ENCODE measurements around the gene RCN1. TPM values are rescaled to one million over a fixed set of nuclear protein-coding genes. Genes with fewer than 3 reads are reported as not detected.

RCN1 gene
- total RNA-seq (2014; rRNA removed; shearing (Covaris generic); ENCODE audit: low replicate concordance), result 16.1 and 17.7 TPM in 2 replicates

- peak within 1 kb of the TSS; percentile 81 for H3K4me3 ChIP-seq (ENCODE audit: low read length)
- H3K4me2 ChIP-seq (ENCODE audit: low read depth, low read length, poor library complexity, severe bottlenecking), result peak within 1 kb of the TSS; percentile 93
- H3K9ac ChIP-seq (ENCODE audit: low read length), result peak within 1 kb of the TSS; percentile 73
- no peaks in the 10 kb centered on the region for H3K9me2 ChIP-seq (replicated peaks; ENCODE audit: insufficient read depth, low read length)
- no peaks in the 10 kb centered on the region for H3K36me3 ChIP-seq (ENCODE audit: insufficient read depth, low read length)
- no peaks in the 10 kb centered on the region for H3K79me2 ChIP-seq (ENCODE audit: low read length)
- no peak within 1 kb of the TSS for H3K27ac ChIP-seq (ENCODE audit: low read length)
- no peaks in the 10 kb centered on the region for H3K27me3 ChIP-seq (ENCODE audit: low read length)
- 0 out of 2 replicates have a peak, but pooled peaks cover 3% of the 10 kb centered on the region for H4K20me1 ChIP-seq (ENCODE audit: insufficient read depth, low read depth, low read length)
- DNase-seq, result peak; percentile 64
- H2AFZ ChIP-seq (ENCODE audit: low read length), result peak within 1 kb of the TSS; percentile 98
- H3K9me3 ChIP-seq (ENCODE audit: low read length), result no peaks in the 10 kb centered on the region
- H3K4me1 ChIP-seq (ENCODE audit: low read length), result peaks cover 21% of the 10 kb centered on the region
These were observed at the start of gene RCN1 for GRCh38 chr11:32090545-32091370. Gene RCN1, plus strand, starts transcription at chr11:32091074. Its CDS starts 123 bp downstream, at chr11:32091197.

- Histone ChIP-seq H3K4me1 (ENCODE audit: low read length) (peaks cover 9% of the 10 kb centered on the region), H3K27me3 (ENCODE audit: low read length) (no peaks in the 10 kb centered on the region), H3K27ac (ENCODE audit: low read length) (no peak overlapping the region), H3K9ac (ENCODE audit: low read length) (no peak overlapping the region), H3K79me2 (ENCODE audit: low read length) (no peaks in the 10 kb centered on the region), H3K36me3 (ENCODE audit: insufficient read depth, low read length) (no peaks in the 10 kb centered on the region), H3K9me2 (replicated peaks; ENCODE audit: insufficient read depth, low read length) (no peaks in the 10 kb centered on the region), H2AFZ (ENCODE audit: low read length) (no peak overlapping the region), H4K20me1 (ENCODE audit: insufficient read depth, low read depth, low read length) (no peaks in the 10 kb centered on the region), H3K4me3 (ENCODE audit: low read length) (no peak overlapping the region), H3K9me3 (ENCODE audit: low read length) (no peaks in the 10 kb centered on the region), H3K4me2 (ENCODE audit: low read depth, low read length, poor library complexity, severe bottlenecking) (no peak overlapping the region)
- no peak for DNase-seq
These were observed 47.1 kb upstream of the RCN1 start for GRCh38 chr11:32043737-32044136.

GRCh38 chr11:32044158-32044863 is 46.6 kb upstream of the RCN1 start:
- Histone ChIP-seq H3K9me3 (ENCODE audit: low read length) (no peaks in the 10 kb centered on the region), H3K4me3 (ENCODE audit: low read length) (no peak overlapping the region), H3K36me3 (ENCODE audit: insufficient read depth, low read length) (no peaks in the 10 kb centered on the region), H3K27ac (ENCODE audit: low read length) (no peak overlapping the region), H3K27me3 (ENCODE audit: low read length) (no peaks in the 10 kb centered on the region), H3K9me2 (replicated peaks; ENCODE audit: insufficient read depth, low read length) (no peaks in the 10 kb centered on the region), H3K4me2 (ENCODE audit: low read depth, low read length, poor library complexity, severe bottlenecking) (no peak overlapping the region), H4K20me1 (ENCODE audit: insufficient read depth, low read depth, low read length) (no peaks in the 10 kb centered on the region), H3K79me2 (ENCODE audit: low read length) (no peaks in the 10 kb centered on the region), H3K4me1 (ENCODE audit: low read length) (peaks cover 3% of the 10 kb centered on the region), H2AFZ (ENCODE audit: low read length) (no peak overlapping the region), H3K9ac (ENCODE audit: low read length) (no peak overlapping the region)
- no peak for DNase-seq

GRCh38 chr11:32045456-32045855 is 45.4 kb upstream of the RCN1 start:
- Histone ChIP-seq H2AFZ (ENCODE audit: low read length) (no peak overlapping the region), H3K9ac (ENCODE audit: low read length) (no peak overlapping the region), H3K4me2 (ENCODE audit: low read depth, low read length, poor library complexity, severe bottlenecking) (no peak overlapping the region), H3K4me1 (ENCODE audit: low read length) (no peaks in the 10 kb centered on the region), H3K9me3 (ENCODE audit: low read length) (no peaks in the 10 kb centered on the region), H3K27ac (ENCODE audit: low read length) (no peak overlapping the region), H3K4me3 (ENCODE audit: low read length) (no peak overlapping the region), H4K20me1 (ENCODE audit: insufficient read depth, low read depth, low read length) (no peaks in the 10 kb centered on the region), H3K9me2 (replicated peaks; ENCODE audit: insufficient read depth, low read length) (no peaks in the 10 kb centered on the region), H3K36me3 (ENCODE audit: insufficient read depth, low read length) (no peaks in the 10 kb centered on the region), H3K79me2 (ENCODE audit: low read length) (no peaks in the 10 kb centered on the region), H3K27me3 (ENCODE audit: low read length) (no peaks in the 10 kb centered on the region)
- no peak for DNase-seq

GRCh38 chr11:32050264-32050663 is 40.6 kb upstream of the RCN1 start:
- H3K4me2 ChIP-seq (ENCODE audit: low read depth, low read length, poor library complexity, severe bottlenecking), result no peak overlapping the region
- no peak for DNase-seq
- H3K9ac ChIP-seq (ENCODE audit: low read length), result no peak overlapping the region
- no peak overlapping the region for H3K4me3 ChIP-seq (ENCODE audit: low read length)
- H4K20me1 ChIP-seq (ENCODE audit: insufficient read depth, low read depth, low read length), result no peaks in the 10 kb centered on the region
- no peaks in the 10 kb centered on the region for H3K79me2 ChIP-seq (ENCODE audit: low read length)
- H3K4me1 ChIP-seq (ENCODE audit: low read length), result no peaks in the 10 kb centered on the region
- no peaks in the 10 kb centered on the region for H3K9me2 ChIP-seq (replicated peaks; ENCODE audit: insufficient read depth, low read length)
- H2AFZ ChIP-seq (ENCODE audit: low read length), result no peak overlapping the region
- no peak overlapping the region for H3K27ac ChIP-seq (ENCODE audit: low read length)
- no peaks in the 10 kb centered on the region for H3K27me3 ChIP-seq (ENCODE audit: low read length)
- H3K9me3 ChIP-seq (ENCODE audit: low read length), result no peaks in the 10 kb centered on the region
- H3K36me3 ChIP-seq (ENCODE audit: insufficient read depth, low read length), result no peaks in the 10 kb centered on the region

GRCh38 chr11:32052215-32052614 is 38.7 kb upstream of the RCN1 start:
- H3K36me3 ChIP-seq (ENCODE audit: insufficient read depth, low read length), result no peaks in the 10 kb centered on the region
- H4K20me1 ChIP-seq (ENCODE audit: insufficient read depth, low read depth, low read length), result no peaks in the 10 kb centered on the region
- no peak overlapping the region for H3K4me3 ChIP-seq (ENCODE audit: low read length)
- H3K27ac ChIP-seq (ENCODE audit: low read length), result no peak overlapping the region
- no peaks in the 10 kb centered on the region for H3K9me3 ChIP-seq (ENCODE audit: low read length)
- H3K79me2 ChIP-seq (ENCODE audit: low read length), result no peaks in the 10 kb centered on the region
- H2AFZ ChIP-seq (ENCODE audit: low read length), result no peak overlapping the region
- H3K4me1 ChIP-seq (ENCODE audit: low read length), result no peaks in the 10 kb centered on the region
- DNase-seq, result peak; percentile 82
- no peaks in the 10 kb centered on the region for H3K27me3 ChIP-seq (ENCODE audit: low read length)
- H3K4me2 ChIP-seq (ENCODE audit: low read depth, low read length, poor library complexity, severe bottlenecking), result no peak overlapping the region
- no peak overlapping the region for H3K9ac ChIP-seq (ENCODE audit: low read length)
- no peaks in the 10 kb centered on the region for H3K9me2 ChIP-seq (replicated peaks; ENCODE audit: insufficient read depth, low read length)

DNA sequence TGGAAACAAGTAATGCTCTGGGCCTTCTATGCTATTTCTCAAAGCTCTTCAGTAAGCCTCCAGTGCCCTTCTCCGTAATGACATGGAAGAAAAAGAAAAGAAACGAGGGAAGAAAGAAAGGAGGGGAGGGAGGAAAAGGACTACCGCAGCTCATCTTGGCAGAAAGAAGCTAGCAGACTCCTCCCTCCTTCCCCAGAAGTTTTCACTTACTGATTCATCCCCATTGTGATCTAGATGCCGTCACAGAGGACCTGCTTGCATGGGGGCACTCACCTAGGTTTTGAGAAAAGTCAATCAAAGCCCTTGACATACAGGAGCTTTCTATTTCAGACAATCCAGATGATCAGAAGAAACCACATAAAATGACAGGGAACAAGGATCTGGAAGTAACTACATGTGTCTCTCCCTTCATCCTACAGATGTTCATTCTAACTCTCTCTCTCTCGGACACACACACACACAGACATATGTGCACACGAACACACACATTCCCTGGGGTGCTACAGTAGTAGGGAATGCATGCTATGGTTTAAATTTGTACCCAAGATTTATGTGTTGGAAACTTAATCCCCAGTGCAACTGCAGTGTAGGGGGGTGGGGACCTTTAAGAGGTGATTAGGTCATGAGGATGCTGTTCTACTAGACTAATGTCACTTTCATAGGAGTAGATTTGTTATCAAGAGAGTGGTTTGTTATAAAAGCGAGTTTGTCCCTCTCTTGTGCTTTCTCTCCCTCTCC is 37.6 kb upstream of the RCN1 start:
- Histone ChIP-seq H3K9ac (ENCODE audit: low read length) (no peak overlapping the region), H4K20me1 (ENCODE audit: insufficient read depth, low read depth, low read length) (no peaks in the 10 kb centered on the region), H3K79me2 (ENCODE audit: low read length) (no peaks in the 10 kb centered on the region), H3K9me2 (replicated peaks; ENCODE audit: insufficient read depth, low read length) (no peaks in the 10 kb centered on the region), H3K4me1 (ENCODE audit: low read length) (no peaks in the 10 kb centered on the region), H3K9me3 (ENCODE audit: low read length) (no peaks in the 10 kb centered on the region), H3K4me2 (ENCODE audit: low read depth, low read length, poor library complexity, severe bottlenecking) (no peak overlapping the region), H3K27me3 (ENCODE audit: low read length) (no peaks in the 10 kb centered on the region), H3K4me3 (ENCODE audit: low read length) (no peak overlapping the region), H3K27ac (ENCODE audit: low read length) (no peak overlapping the region), H3K36me3 (ENCODE audit: insufficient read depth, low read length) (no peaks in the 10 kb centered on the region), H2AFZ (ENCODE audit: low read length) (no peak overlapping the region)
- no peak for DNase-seq

DNA sequence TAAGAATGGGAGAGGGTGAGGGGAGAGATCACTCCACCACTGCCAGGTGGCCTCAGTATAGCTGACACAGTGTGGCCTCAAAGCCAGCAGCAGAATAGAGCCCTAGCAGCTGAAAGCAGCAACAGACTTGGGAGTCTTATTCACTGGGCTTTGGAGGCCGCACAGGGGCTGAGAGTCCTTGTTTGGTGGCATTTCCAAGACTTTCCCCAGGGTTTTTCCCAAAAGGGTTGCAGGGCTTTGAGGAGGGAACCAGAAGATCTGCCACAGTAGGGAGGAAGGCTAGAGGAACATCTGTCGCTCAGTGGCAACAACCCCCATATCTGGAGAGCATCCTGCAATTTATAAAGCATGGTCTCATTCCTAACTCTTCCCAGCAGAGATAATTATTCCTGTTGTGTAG is 35.0 kb upstream of the RCN1 start:
- DNase-seq, result no peak
- H3K9ac ChIP-seq (ENCODE audit: low read length), result no peak overlapping the region

More for the DNA sequence above, 35.0 kb upstream of the RCN1 start:
- H3K4me3 ChIP-seq (ENCODE audit: low read length), result no peak overlapping the region
- no peaks in the 10 kb centered on the region for H3K79me2 ChIP-seq (ENCODE audit: low read length)
- no peak overlapping the region for H3K4me2 ChIP-seq (ENCODE audit: low read depth, low read length, poor library complexity, severe bottlenecking)
- no peaks in the 10 kb centered on the region for H3K4me1 ChIP-seq (ENCODE audit: low read length)
- H3K36me3 ChIP-seq (ENCODE audit: insufficient read depth, low read length), result no peaks in the 10 kb centered on the region
- no peaks in the 10 kb centered on the region for H3K9me2 ChIP-seq (replicated peaks; ENCODE audit: insufficient read depth, low read length)
- no peaks in the 10 kb centered on the region for H4K20me1 ChIP-seq (ENCODE audit: insufficient read depth, low read depth, low read length)
- no peaks in the 10 kb centered on the region for H3K9me3 ChIP-seq (ENCODE audit: low read length)
- no peak overlapping the region for H2AFZ ChIP-seq (ENCODE audit: low read length)
- H3K27me3 ChIP-seq (ENCODE audit: low read length), result no peaks in the 10 kb centered on the region
- H3K27ac ChIP-seq (ENCODE audit: low read length), result no peak overlapping the region

Data from Karpas-422 (cell line).